GM21723 (cell line): ENCODE measurements around the gene RANBP10.
"Not testable (repeated sequence)": the region's sequence is repeated elsewhere in the genome, so short reads cannot be mapped to it uniquely, and the experiment has no call there.

ENCODE experiments used
- ATAC-seq: cut with Tn5 transposase; IDR thresholded peaks from one replicate; pipeline ENCODE4 v1.9.1; 2021; ENCODE audit warnings: mild to moderate bottlenecking, moderate library complexity; ENCODE audit not compliant: unreplicated experiment

Gene RANBP10

GRCh38 chr16:67780847-67781564 is 25.4 kb downstream of the RANBP10 start:
- ATAC-seq, result no peak

GRCh38 chr16:67779256-67780014 is 26.9 kb downstream of the RANBP10 start:
- no peak for ATAC-seq

DNA sequence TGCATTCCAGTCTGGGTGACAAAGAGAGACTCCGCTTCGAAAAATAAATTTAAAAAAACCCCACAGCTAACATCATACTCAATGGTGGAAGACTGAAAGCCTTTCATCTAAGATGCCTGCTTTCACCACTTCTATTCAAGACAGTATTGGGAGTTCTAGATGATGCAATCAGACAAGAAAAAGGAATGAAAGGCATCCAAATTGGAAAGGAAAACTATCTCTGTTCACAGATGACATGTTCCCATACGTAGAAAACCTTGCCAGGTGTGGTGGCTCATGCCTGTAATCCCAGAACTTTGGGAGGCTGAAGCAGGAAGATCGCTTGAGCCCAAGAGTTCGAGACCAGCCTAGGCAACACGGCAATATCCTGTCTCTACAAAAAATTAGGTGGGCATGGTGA is 31.1 kb downstream of the RANBP10 start:
- no peak for ATAC-seq

DNA sequence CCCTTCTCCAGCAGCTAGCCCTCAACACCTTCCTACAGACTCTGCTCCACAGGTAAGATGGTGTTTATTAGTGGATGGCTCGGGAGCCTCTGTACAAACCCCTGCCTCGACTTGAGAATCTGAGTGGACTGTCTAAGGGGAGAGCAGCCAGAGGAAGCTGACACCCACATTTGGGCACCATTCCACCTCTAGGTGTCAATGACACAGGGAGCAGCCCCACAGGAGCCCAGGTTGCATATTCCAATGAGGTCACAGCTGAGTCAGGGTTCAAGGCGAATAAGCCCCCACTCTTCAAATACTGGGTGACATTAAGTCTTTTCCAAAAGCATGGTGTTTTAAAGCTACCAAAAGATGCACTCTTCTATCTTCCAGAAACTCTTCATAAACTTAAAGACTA is 31.9 kb downstream of the RANBP10 start:
- ATAC-seq, result no peak

DNA sequence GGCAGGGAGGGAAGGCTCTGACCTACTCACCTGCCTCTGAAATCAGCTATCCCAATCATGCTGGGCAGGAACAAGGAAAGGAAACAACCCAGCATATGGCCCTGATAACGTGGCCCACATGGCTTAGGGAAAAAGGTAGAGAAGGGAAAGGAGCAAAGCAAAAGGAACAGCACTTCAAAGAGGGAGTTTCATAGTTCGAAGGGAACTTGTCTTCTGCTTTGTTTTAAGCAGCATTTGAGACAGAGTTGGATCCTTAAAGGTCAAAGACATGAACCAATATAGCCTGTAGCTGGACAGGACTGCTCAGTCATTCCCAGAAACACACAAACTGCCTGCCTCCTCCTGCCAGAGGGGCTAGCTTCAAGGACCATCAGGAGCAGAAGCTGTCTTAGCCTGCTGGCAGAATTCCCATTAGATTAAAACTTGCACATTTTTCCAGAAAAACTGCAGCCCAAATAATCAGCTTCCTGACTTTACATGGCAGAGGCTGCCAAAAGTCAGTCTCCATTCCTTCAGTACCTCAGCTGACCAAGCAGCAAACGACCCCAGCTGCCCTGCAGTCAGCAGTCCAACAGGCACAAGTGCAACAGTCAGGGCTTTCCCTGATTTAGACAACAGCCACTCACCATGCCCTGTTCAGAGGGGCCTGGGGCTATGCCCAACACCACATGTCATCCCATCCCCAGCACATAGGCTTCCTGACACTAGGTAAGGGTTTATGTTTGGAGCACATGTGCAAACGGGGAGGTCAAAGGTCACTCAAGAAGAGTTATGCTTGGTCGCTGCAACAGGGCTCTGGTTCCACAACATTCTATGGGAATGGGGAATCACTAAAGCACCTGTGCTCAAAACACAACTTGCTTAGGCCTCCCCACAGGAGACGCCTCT is 32.5 kb downstream of the RANBP10 start:
- no peak for ATAC-seq

DNA sequence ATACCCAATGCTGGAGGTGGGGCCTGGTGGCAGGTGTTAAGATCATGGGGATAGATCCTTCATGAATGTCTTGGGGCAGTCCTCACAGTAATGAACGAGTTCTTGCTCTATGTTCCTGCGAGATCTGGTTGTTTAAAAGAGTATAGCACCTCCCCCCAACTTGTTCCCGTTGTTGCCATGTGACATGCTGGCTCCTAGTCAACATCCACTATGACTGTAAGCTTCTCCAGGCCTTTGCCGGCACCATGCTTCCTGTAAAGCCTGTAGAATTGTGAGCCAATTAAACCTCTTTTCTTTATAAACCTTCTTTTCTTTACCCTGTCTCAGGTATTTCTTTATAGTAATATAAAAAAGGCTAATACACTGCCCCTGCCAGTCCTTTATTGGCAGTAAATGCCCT is 33.3 kb downstream of the RANBP10 start:
- ATAC-seq, result no peak

DNA sequence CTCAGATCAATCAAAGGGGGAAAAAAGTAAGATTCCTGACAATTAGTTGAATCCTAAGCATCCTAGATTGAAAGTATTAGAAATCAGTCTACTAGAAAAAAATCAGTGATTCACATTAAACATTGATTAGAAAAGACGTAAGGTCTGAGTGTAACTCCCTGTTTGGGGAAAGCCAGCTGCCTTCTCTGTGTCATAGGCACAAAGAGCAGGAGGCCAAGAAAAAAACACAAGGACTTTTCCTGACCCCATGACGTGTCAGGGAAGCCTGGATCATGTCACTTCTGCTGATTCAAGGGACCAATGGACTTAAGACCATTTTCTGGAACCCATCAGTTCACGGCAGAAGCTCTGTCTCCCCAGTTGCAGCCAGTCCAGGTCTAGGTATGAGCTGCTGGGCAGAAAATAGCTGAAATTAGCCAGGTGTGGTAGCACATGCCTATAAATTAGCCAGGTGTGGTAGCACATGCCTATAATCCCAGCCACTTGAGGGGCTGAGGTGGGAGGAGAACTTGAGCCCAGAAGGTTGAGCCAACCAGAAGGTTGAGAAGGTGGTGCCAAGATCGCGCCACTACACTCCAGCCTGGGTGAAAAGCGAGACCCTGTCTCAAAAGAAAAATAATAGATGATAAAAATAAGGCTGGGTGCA is 35.9 kb downstream of the RANBP10 start:
- ATAC-seq, result no peak

- no peak for ATAC-seq
Observed at GRCh38 chr16:67767953-67768352, 38.4 kb downstream of the RANBP10 start.

DNA sequence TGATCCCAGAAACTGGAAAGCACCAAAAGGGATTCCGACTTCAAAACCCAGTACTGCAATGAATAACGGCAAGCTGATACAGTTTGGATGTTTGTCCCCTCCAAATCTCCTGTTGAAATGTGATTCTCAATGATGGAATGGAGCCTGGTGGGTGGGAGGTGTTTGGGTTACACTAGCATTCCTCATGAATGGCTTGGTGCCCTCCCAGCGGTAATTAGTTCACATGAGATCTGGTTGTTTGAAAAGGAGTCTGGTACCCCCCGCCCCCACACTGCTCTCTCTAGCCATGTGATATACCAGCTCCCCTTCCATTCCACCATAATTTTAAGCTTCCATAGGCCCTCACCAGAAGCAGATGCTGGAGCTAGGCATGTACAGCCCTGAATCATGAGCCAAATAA is 40.1 kb downstream of the RANBP10 start:
- ATAC-seq, result no peak

DNA sequence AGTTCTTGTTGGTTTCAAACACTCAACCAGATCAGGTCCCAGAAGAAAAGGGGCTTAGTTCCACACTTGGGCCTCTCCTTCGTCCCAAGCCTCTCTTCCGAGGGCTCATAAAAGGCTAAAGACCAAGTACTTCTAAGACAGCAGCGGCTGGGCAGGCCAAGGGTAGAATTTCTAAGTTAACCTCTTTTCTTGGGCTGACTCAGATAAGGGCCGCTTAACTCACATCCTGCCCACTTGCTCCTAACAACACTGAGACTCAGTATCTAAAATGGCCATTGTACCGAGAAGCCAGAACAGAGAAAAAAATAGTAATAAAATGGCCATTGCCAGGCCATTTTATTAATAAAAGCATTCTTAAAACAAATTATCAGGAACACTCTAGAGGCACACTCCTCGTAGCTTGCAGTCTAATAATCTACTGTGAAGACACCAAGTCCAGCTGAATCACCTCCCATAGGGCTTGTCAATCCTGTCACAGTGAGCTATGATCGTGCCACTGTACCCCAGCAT is 42.1 kb downstream of the RANBP10 start:
- ATAC-seq, result no peak

DNA sequence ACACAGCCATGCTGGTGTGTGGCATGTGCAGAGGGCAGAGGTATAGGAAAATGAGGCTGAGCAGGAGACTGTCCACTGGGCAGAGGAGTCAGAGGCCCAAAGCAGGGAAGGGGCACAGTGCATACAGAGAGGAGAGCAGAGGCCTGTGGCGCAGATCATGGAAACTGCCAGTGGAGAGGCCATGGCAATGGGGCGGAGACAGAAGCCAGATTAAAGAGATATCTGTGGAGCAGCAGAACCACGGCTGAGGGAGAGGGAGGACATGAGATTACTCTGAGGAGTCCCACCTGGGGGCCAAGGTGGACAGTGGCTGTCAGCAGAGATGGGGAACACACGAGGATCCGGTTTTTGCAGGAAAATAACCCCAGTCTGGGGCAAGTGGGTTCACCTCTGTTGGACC is 43.3 kb downstream of the RANBP10 start:
- no peak for ATAC-seq

DNA sequence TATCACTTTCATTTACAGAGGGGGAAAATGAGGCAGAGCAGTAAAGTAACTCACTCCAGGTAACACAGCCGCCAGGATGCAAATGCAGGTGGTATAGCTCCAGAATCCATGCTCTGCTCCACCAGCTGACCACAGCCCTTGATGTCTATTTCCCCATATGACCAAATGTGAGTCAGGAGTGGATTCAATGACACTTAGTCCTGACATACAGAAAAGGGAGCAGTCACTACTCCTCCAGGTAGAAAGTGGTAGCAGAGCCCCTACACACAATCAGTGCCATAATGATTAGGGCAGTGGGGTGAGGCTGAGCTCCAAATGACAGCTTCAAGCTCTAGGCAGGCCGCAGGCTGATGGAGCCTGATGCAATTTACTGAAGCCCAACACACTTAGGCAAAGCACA is 44.0 kb downstream of the RANBP10 start:
- ATAC-seq, result no peak

- no peak for ATAC-seq
Observed at GRCh38 chr16:67761924-67762323, 44.4 kb downstream of the RANBP10 start.

DNA sequence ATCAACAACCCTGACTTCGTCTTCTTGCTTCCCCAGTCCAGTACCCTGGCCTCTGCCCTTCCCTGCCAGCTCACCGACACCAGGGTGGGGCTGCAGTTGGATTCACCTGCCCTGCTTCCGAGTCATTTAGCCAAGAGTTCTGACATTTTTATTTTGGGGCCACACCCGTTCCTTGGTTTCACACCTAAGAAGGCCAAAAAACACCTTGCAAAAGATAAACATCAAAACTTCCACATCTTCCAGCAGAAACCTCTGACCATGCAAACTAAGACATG is 45.5 kb downstream of the RANBP10 start:
- ATAC-seq, result no peak

- ATAC-seq, result no peak
Observed at GRCh38 chr16:67760206-67760955, 46.0 kb downstream of the RANBP10 start.

GRCh38 chr16:67758966-67759365 is 47.4 kb downstream of the RANBP10 start:
- ATAC-seq, result no peak

DNA sequence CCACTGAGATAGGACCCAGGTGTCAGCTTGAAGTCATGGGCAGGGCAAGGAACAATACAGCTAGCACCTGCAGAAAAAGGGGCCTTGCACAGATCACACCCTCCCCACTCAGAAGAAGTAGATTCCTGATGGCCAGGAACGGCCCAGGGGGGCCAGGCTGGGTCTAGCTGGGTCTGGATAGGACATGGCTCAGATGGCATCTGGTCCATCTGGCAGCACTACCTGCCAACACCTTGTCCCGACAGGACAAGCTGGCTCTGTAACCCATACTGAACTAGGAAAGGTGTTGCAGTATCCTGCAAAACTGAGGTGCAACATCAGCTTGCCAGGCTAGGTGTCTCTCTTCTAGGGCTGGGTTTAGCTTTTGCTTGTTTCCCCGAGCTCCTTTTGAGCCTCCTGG is 48.4 kb downstream of the RANBP10 start:
- no peak for ATAC-seq

DNA sequence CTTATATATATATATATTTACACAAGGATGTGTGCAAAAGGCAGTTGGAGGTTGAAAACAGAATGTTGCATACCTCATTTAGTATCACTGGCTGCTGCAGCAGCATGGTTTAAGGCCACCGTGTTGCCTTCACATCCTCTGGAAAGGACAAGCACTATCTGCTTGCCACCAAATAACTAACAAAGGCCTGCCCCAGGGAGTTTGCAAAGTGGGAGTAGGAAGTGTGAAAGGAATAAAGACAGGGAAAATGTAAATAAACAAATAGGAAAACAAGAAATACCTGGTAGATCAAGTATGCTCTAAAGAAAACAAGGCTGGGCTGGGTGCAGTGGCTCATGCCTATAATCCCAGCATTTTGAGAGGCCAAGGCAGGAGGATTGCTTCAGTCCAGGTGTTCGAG is 53.7 kb downstream of the RANBP10 start:
- ATAC-seq, result no peak

DNA sequence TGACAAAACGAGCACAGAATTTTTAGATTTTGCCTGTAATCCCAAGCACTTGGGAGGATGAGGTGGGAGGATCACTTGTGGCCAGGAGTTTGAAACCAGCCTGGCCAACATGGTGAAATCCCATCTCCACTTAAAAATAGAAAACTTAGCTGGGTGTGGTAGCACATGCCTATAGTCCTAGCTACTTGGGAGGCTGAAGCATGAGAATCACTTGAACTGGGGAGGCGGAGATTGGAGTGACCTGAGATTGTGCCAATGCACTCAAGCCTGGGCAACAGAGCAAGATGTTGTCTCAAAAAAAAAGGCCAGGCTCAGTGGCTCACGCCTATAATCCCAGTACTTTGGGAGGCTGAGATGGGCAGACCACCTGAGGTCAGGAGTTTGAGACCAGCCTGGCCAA is 55.0 kb downstream of the RANBP10 start:
- not testable (repeated sequence) for ATAC-seq

GRCh38 chr16:67750466-67750865 is 55.9 kb downstream of the RANBP10 start:
- ATAC-seq, result peak; percentile 88
